Measurements from ENCODE around the gene TRIM52.

GRCh38 chr5:181239062-181239663 lies 21.8 kb downstream of the TRIM52 start:
- no peak for TF ChIP-seq BHLHE40 (IDR thresholded peaks at IDR 0.05; ENCODE audit: borderline replicate concordance)
- TF ChIP-seq LEF1 (IDR thresholded peaks at IDR 0.05; ENCODE audit: borderline replicate concordance) = no peak
- TF ChIP-seq CTBP1 (IDR thresholded peaks at IDR 0.05; ENCODE audit: borderline replicate concordance) = no peak
- TF ChIP-seq PKNOX1 (IDR thresholded peaks at IDR 0.05) = no peak
- TF ChIP-seq ZNF384 (IDR thresholded peaks at IDR 0.05) = no peak
